Renal cortex interstitium (tissue), 15 donors: ENCODE data around the gene POGLUT2. TPM values are rescaled to one million over a fixed set of nuclear protein-coding genes. Genes with fewer than 3 reads are reported as not detected.

ENCODE experiments used
- DNase-seq, 11 donors: peaks; one replicate each; pipeline ENCODE4 v3.0.0-alpha.2; 2013; ENCODE audit warnings: low read depth in 9 of 11, low spot score in 4 of 11; ENCODE audit errors: extremely low read depth in 1 of 11
- long read RNA-seq, 16 experiments: transcript quantifications; one replicate each; lab custom pipeline, GENCODE V29; 2026
- polyA plus RNA-seq, 3 donors: library from polyadenylated mRNA; unstranded; fragments of 120-200 nt; gene quantifications; one replicate each; pipeline ENCODE4 v1.2.1, GENCODE V29; 2013; ENCODE audit not compliant: insufficient read length in 3 of 3

POGLUT2 gene
- 10 to 100 TPM; 45.8 to 56.3 (median 50.6) TPM for polyA plus RNA-seq
- long read RNA-seq, donor 1, transcript KDELC1-201 (10 exons, 2,060 nt), result major isoform, 5 of 26 reads
- long read RNA-seq, donor 1, partial matches to known transcripts, result 21 of 26 reads
- long read RNA-seq, donor 1, other reads (novel, unspliced or antisense), result 0 of 26 reads
- long read RNA-seq, donor 2, partial matches to known transcripts, result 0 of 2 reads
- long read RNA-seq, donor 2, other reads (novel, unspliced or antisense), result 0 of 2 reads
- long read RNA-seq, donor 3, transcript KDELC1-201 (10 exons, 2,060 nt), result major isoform, 14 of 14 reads
- long read RNA-seq, donor 3, partial matches to known transcripts, result 0 of 14 reads
- long read RNA-seq, donor 3, other reads (novel, unspliced or antisense), result 0 of 14 reads
- long read RNA-seq, donor 4, transcript KDELC1-201 (10 exons, 2,060 nt), result major isoform, 7 of 15 reads
- long read RNA-seq, donor 4, partial matches to known transcripts, result 8 of 15 reads
- long read RNA-seq, donor 4, other reads (novel, unspliced or antisense), result 0 of 15 reads
- long read RNA-seq, donor 5, result 0 reads
- long read RNA-seq, donor 6, transcript KDELC1-201 (10 exons, 2,060 nt), result major isoform, 5 of 5 reads
- long read RNA-seq, donor 6, partial matches to known transcripts, result 0 of 5 reads
- long read RNA-seq, donor 6, other reads (novel, unspliced or antisense), result 0 of 5 reads
- long read RNA-seq, donor 7, transcript KDELC1-201 (10 exons, 2,060 nt), result major isoform, 12 of 12 reads
- long read RNA-seq, donor 7, partial matches to known transcripts, result 0 of 12 reads
- long read RNA-seq, donor 7, other reads (novel, unspliced or antisense), result 0 of 12 reads
- long read RNA-seq, donor 8, result 0 reads
- long read RNA-seq, donor 9, transcript KDELC1-201 (10 exons, 2,060 nt), result major isoform, 6 of 6 reads
- long read RNA-seq, donor 9, partial matches to known transcripts, result 0 of 6 reads
- long read RNA-seq, donor 9, other reads (novel, unspliced or antisense), result 0 of 6 reads
- long read RNA-seq, donor 10, transcript KDELC1-201 (10 exons, 2,060 nt), result major isoform, 6 of 12 reads
- long read RNA-seq, donor 10, partial matches to known transcripts, result 6 of 12 reads
- long read RNA-seq, donor 10, other reads (novel, unspliced or antisense), result 0 of 12 reads
- long read RNA-seq, donor 11, transcript KDELC1-201 (10 exons, 2,060 nt), result major isoform, 8 of 8 reads
- long read RNA-seq, donor 11, partial matches to known transcripts, result 0 of 8 reads
- long read RNA-seq, donor 11, other reads (novel, unspliced or antisense), result 0 of 8 reads
- long read RNA-seq, donor 12, transcript KDELC1-201 (10 exons, 2,060 nt), result major isoform, 5 of 5 reads
- long read RNA-seq, donor 12, partial matches to known transcripts, result 0 of 5 reads
- long read RNA-seq, donor 12, other reads (novel, unspliced or antisense), result 0 of 5 reads
- long read RNA-seq, donor 13, result 0 reads
- long read RNA-seq, donor 14, transcript KDELC1-201 (10 exons, 2,060 nt), result major isoform, 8 of 8 reads
- long read RNA-seq, donor 14, partial matches to known transcripts, result 0 of 8 reads
- long read RNA-seq, donor 14, other reads (novel, unspliced or antisense), result 0 of 8 reads
- long read RNA-seq, donor 15, transcript KDELC1-201 (10 exons, 2,060 nt), result major isoform, 7 of 7 reads
- long read RNA-seq, donor 15, partial matches to known transcripts, result 0 of 7 reads
- long read RNA-seq, donor 15, other reads (novel, unspliced or antisense), result 0 of 7 reads
- long read RNA-seq, donor 16, transcript KDELC1-201 (10 exons, 2,060 nt), result major isoform, 15 of 279 reads
- long read RNA-seq, donor 16, partial matches to known transcripts, result 248 of 279 reads
- long read RNA-seq, donor 16, other reads (novel, unspliced or antisense), result 16 of 279 reads

- peak; percentile 75 to 91 (median 87) for DNase-seq
Observed at GRCh38 chr13:102798581-102799425, at the start of gene POGLUT2, which contains the start of gene BIVM. TSS of gene POGLUT2 (minus strand) at chr13:102798976. CDS start at chr13:102798670, 306 bp downstream. TSS of gene BIVM (plus strand) at chr13:102799119. CDS start at chr13:102807268, 8,149 bp downstream.

GRCh38 chr13:102847272-102848234 is 48.8 kb upstream of the POGLUT2 start:
- peak in 7 of 11 donors; percentile 15 to 42 (median 29) for DNase-seq

DNA sequence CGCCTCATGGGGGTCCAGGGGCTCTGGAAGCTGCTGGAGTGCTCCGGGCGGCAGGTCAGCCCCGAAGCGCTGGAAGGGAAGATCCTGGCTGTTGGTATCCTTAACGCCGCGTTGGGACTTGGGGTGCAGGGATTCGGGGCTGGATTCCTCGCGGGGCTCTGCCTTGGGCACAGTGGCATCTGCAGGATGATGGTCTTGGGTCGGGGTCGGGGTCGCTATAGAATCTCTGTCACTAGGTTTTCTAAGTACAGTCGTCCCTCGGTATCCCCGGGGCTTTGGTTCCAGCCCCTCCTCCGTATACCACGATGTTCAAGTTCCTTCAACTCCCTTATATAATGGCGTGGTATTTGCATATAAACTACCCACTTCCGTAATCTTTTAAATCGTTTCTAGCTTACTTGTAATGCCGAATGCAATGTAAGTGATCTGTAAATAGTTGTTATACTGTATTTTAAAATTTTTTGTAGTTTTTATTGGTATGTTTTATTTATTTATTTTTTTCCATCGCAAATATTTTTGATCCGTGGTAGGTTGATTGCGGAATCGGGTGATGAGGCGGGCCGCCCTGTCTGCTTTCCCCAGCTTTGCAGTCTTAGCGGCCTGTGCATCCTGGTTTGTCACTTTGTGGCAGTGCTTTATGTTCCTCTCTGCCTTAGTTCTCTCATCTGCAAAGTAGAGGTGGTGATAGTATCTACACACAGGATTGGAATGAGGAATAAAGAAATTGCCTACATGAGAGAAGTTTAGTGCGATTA is 47.7 kb upstream of the POGLUT2 start:
- peak in 6 of 11 donors; percentile 7 to 25 (median 18) for DNase-seq

DNA sequence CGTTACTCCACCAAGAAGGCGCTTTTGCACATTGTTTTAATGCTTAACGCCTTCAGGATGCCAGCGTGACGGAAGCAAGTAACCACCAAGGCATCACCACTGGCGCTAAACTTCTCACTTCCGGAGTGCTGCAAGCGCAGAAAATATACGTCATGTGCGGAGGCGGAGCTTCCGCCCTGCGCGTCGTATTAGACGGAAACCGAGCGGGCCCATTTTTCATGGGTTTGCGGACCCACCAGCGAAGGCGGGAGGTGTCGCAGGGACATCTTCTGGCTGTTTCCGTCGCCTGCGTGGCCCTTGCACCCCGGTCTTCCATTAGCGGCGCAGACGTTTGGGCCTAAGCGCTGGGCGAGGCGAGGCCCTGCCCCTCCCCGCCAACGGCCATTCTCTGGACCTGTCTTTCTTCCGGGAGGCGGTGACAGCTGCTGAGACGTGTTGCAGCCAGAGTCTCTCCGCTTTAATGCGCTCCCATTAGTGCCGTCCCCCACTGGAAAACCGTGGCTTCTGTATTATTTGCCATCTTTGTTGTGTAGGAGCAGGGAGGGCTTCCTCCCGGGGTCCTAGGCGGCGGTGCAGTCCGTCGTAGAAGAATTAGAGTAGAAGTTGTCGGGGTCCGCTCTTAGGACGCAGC is 47.0 kb upstream of the POGLUT2 start, which contains the start of gene ERCC5:
ERCC5 (plus strand) TSS at position 403 of the 631 bp plus-strand sequence. CDS start 235 bp downstream, outside the sequence.
- peak; percentile 92 to 98 (median 94) for DNase-seq

GRCh38 chr13:102845289-102845629 is 46.5 kb upstream of the POGLUT2 start:
- no peak for DNase-seq

- no peak for DNase-seq
Observed at GRCh38 chr13:102839462-102839861, 40.7 kb upstream of the POGLUT2 start.

GRCh38 chr13:102838982-102839381 is 40.2 kb upstream of the POGLUT2 start:
- DNase-seq, result no peak

- no peak for DNase-seq
Observed at GRCh38 chr13:102838273-102838672, 39.5 kb upstream of the POGLUT2 start.

DNA sequence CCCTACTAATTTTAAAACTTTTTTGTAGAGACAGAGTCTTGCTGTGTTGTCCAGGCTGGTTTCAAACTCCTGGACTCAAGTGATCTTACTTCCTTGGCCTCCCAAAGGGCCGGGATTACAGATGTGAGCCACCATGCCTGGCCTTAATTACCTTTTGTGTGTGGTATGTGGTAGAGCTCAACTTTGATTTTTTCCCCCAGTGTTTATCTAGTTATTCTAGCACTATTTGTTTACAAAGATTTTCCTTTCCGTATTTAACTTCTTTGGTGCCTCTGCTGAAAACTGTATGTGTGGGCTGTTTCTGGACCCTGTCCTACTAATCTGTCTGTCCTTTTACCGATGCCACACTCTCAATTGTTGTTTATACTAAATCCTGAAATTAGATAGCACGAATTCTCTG is 37.7 kb upstream of the POGLUT2 start:
- DNase-seq, result no peak

GRCh38 chr13:102830646-102831045 is 31.9 kb upstream of the POGLUT2 start:
- DNase-seq, result no peak

DNA sequence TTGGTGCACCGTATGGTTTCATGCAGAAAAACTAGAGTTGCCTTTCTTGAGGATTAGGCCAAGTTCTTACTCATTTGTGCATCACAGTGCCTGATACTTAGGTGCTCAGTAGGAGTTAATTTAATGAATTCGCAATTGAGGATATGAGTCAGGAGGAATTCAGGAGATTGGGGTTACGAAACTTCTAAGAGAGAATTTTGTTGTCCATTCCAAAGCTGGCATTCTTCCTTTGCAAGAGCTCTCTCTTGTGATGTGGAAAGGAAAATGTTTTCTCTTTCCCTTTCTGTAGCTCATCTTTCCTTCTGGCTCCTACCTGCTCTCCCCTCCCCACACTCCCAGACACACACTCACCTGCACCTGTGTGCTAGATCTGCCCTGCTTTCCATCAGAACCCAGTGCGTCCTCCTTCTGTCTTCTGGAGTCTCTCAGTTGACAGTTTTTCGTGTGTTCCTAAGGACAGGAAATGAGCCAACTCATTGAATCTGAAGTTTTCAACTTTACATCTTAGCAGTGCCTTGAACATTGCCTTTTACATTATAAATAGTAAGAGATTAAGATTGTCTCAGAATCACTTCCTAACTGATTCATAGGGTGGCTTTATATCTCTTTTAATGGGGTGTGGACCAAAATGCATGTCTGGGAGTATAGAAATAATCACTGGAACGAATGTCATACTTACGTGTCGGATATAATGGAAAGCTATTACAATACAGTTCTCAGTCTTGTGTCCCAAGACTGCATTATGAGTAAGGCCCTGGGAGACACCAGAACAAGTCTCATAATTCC is 27.3 kb upstream of the POGLUT2 start:
- DNase-seq, result no peak

DNA sequence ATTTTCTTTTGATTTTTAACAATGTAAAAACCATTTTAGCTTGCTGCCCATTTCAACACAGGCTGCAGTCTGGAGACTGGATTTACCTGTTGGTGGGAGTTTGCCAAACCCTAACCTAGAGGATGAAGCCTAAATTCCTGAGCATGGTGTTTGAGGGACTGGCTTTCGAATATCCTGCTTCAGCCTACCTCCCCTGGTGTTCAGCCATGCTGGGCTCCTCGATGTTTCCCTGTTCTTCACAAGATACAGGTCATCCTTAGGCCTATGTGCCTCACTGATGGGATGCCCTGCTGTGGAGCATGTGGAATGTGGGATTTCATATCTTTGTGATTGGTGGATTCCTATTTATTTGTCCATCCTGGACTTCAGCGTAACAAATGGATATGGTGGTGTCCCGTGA is 26.6 kb upstream of the POGLUT2 start:
- no peak for DNase-seq

- DNase-seq, result peak in 4 of 11 donors; percentile 14 to 58 (median 30)
Observed at GRCh38 chr13:102817907-102818306, 19.1 kb upstream of the POGLUT2 start.

DNA sequence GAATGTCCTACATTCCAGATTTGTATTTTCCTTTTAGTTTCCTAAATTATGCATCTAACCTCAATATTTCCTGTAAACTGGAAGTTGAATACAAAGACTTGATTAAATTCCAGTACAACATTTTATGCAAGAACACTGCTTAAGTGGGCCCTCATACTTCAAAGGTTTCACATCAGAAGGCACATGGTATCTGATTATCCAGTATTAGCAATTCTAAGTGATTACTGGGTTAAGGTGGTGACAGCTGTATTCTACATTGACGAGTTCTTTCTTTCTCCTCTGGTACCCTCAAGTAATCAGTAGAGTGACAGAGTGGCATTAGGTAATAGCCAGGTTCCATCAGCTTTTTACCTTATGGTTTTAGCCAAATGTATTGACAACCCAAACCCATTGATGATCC is 18.5 kb upstream of the POGLUT2 start:
- DNase-seq, result no peak
